Measurements from ENCODE around the gene SREBF1. TPM values are rescaled to one million over a fixed set of nuclear protein-coding genes. Genes with fewer than 3 reads are reported as not detected.

The SREBF1 gene
- total RNA-seq, 1 donor from 2014 or later = 85.0 TPM

GRCh38 chr17:17796787-17797061 lies 40.1 kb downstream of the SREBF1 start:
- H3K27ac Mint-ChIP-seq = no peak overlapping the region
- H3K9me3 Mint-ChIP-seq (ENCODE audit: low read depth) = no peaks in the 10 kb centered on the region
- H3K36me3 Mint-ChIP-seq (ENCODE audit: insufficient read depth) = peaks cover 11% of the 10 kb centered on the region
- no peak for TF ChIP-seq CTCF (IDR thresholded peaks at IDR 0.05; ENCODE audit: unreplicated experiment)
- H3K4me1 Mint-ChIP-seq (ENCODE audit: low read depth) = peaks cover 12% of the 10 kb centered on the region
- H3K27me3 Mint-ChIP-seq = no peaks in the 10 kb centered on the region
- no peak for DNase-seq (ENCODE audit: low spot score, unreplicated experiment)
- H3K4me3 Mint-ChIP-seq (ENCODE audit: low read depth) = no peak overlapping the region

GRCh38 chr17:17795946-17796786 lies 40.6 kb downstream of the SREBF1 start:
- Mint-ChIP-seq H3K4me1 (ENCODE audit: low read depth) (peaks cover 17% of the 10 kb centered on the region), H3K4me3 (ENCODE audit: low read depth) (no peak overlapping the region), H3K27me3 (no peaks in the 10 kb centered on the region), H3K9me3 (ENCODE audit: low read depth) (no peaks in the 10 kb centered on the region), H3K27ac (peak overlapping the region; percentile 56), H3K36me3 (ENCODE audit: insufficient read depth) (peaks cover 11% of the 10 kb centered on the region)
- no peak for DNase-seq (ENCODE audit: low spot score, unreplicated experiment)
- TF ChIP-seq CTCF (IDR thresholded peaks at IDR 0.05; ENCODE audit: unreplicated experiment) = no peak

- Mint-ChIP-seq H3K27me3 (no peaks in the 10 kb centered on the region), H3K9me3 (ENCODE audit: low read depth) (no peaks in the 10 kb centered on the region), H3K4me3 (ENCODE audit: low read depth) (no peak overlapping the region), H3K27ac (no peak overlapping the region), H3K4me1 (ENCODE audit: low read depth) (peaks cover 19% of the 10 kb centered on the region), H3K36me3 (ENCODE audit: insufficient read depth) (peaks cover 11% of the 10 kb centered on the region)
- no peak for TF ChIP-seq CTCF (IDR thresholded peaks at IDR 0.05; ENCODE audit: unreplicated experiment)
- no peak for DNase-seq (ENCODE audit: low spot score, unreplicated experiment)
These were observed 41.5 kb downstream of the SREBF1 start for GRCh38 chr17:17795296-17795695.

- no peaks in the 10 kb centered on the region for H3K9me3 Mint-ChIP-seq (ENCODE audit: low read depth)
These were observed 42.4 kb downstream of the SREBF1 start for GRCh38 chr17:17794382-17794781.

More at GRCh38 chr17:17794382-17794781, 42.4 kb downstream of the SREBF1 start:
- no peak for DNase-seq (ENCODE audit: low spot score, unreplicated experiment)
- H3K27me3 Mint-ChIP-seq = no peaks in the 10 kb centered on the region
- peaks cover 27% of the 10 kb centered on the region for H3K4me1 Mint-ChIP-seq (ENCODE audit: low read depth)
- no peak overlapping the region for H3K4me3 Mint-ChIP-seq (ENCODE audit: low read depth)
- no peak for TF ChIP-seq CTCF (IDR thresholded peaks at IDR 0.05; ENCODE audit: unreplicated experiment)
- no peak overlapping the region for H3K27ac Mint-ChIP-seq
- peaks cover 10% of the 10 kb centered on the region for H3K36me3 Mint-ChIP-seq (ENCODE audit: insufficient read depth)
